Osteoblast (primary cell): ENCODE measurements around the gene LCN9. TPM values are rescaled to one million over a fixed set of nuclear protein-coding genes. Genes with fewer than 3 reads are reported as not detected.
"Not testable (repeated sequence)": the region's sequence is repeated elsewhere in the genome, so short reads cannot be mapped to it uniquely, and the experiment has no call there.

Source experiments
- DNase-seq: peaks from one replicate; pipeline ENCODE4 v3.0.0; 2011; ENCODE audit warnings: low spot score, mixed read lengths; ENCODE audit not compliant: insufficient read length; ENCODE audit errors: missing footprints
- H2AFZ ChIP-seq: 2 replicates; pipeline ENCODE4 v1.6.0; 2011; ENCODE audit warnings: mild to moderate bottlenecking, low read length
- H3K27ac ChIP-seq: 2 replicates; pipeline ENCODE4 v1.5.1; 2011; ENCODE audit warnings: mild to moderate bottlenecking, low read depth, low read length, moderate library complexity
- H3K27me3 ChIP-seq: 2 replicates; pipeline ENCODE4 v1.6.0; 2012; ENCODE audit warnings: mild to moderate bottlenecking, control low read depth, inconsistent platforms, low read length, moderate library complexity; ENCODE audit not compliant: insufficient read depth
- H3K36me3 ChIP-seq: 2 replicates; pipeline ENCODE4 v1.5.1; 2011; ENCODE audit warnings: mild to moderate bottlenecking, low read length, control low read depth, moderate library complexity; ENCODE audit not compliant: insufficient read depth
- H3K4me1 ChIP-seq: 2 replicates; pipeline ENCODE4 v1.5.1; 2011; ENCODE audit warnings: mild to moderate bottlenecking, low read length, control low read depth, moderate library complexity; ENCODE audit not compliant: insufficient read depth
- H3K4me2 ChIP-seq: 2 replicates; pipeline ENCODE4 v1.6.0; 2011; ENCODE audit warnings: mild to moderate bottlenecking, low read length; ENCODE audit not compliant: insufficient read depth
- H3K4me3 ChIP-seq: fragments of 200-600 bp; sonication (generic); 3 replicates; pipeline ENCODE4 v1.5.1; 2012; ENCODE audit warnings: mild to moderate bottlenecking, low read length, inconsistent platforms; ENCODE audit not compliant: insufficient read depth
- H3K79me2 ChIP-seq: 2 replicates; pipeline ENCODE4 v1.6.0; 2012; ENCODE audit warnings: mild to moderate bottlenecking, low read length, control low read depth, inconsistent platforms; ENCODE audit not compliant: insufficient read depth
- H3K9me3 ChIP-seq: 2 replicates; pipeline ENCODE4 v1.5.1; 2011; ENCODE audit warnings: low read depth, low read length, control low read depth
- H4K20me1 ChIP-seq: 2 replicates; pipeline ENCODE4 v1.6.0; 2012; ENCODE audit warnings: mild to moderate bottlenecking, low read length, control low read depth; ENCODE audit not compliant: insufficient read depth
- CTCF ChIP-seq: IDR thresholded peaks from 2 replicates; pipeline ENCODE4 v1.5.1; 2011; ENCODE audit warnings: mild to moderate bottlenecking, low read depth, low read length, moderate library complexity; ENCODE audit errors: extremely low read depth
- total RNA-seq: library from RNA; depleted of rRNA; stranded (reverse); fragments of >200 nt; gene quantifications from 2 replicates; pipeline ENCODE4 v1.2.3, GENCODE V29; 2012

The LCN9 gene
- total RNA-seq, 1 donor, result not detected

GRCh38 chr9:135622415-135623020 is 40.6 kb upstream of the LCN9 start:
- Histone ChIP-seq H3K36me3 (no peaks in the 10 kb centered on the region), H3K79me2 (no peaks in the 10 kb centered on the region), H3K4me1 (no peaks in the 10 kb centered on the region), H2AFZ (no peak overlapping the region), H3K9me3 (no peaks in the 10 kb centered on the region), H4K20me1 (no peaks in the 10 kb centered on the region), H3K4me2 (no peak overlapping the region), H3K4me3 (no peak overlapping the region), H3K27me3 (peaks cover 2% of the 10 kb centered on the region), H3K27ac (no peak overlapping the region)
- no peak for TF ChIP-seq CTCF
- no peak for DNase-seq

GRCh38 chr9:135624282-135624681 is 38.8 kb upstream of the LCN9 start:
- Histone ChIP-seq H3K36me3 (no peaks in the 10 kb centered on the region), H3K27ac (no peak overlapping the region), H3K79me2 (no peaks in the 10 kb centered on the region), H4K20me1 (no peaks in the 10 kb centered on the region), H3K27me3 (peaks cover 2% of the 10 kb centered on the region), H3K4me3 (no peak overlapping the region), H3K4me2 (no peak overlapping the region), H3K4me1 (no peaks in the 10 kb centered on the region), H3K9me3 (no peaks in the 10 kb centered on the region), H2AFZ (no peak overlapping the region)
- DNase-seq, result no peak
- TF ChIP-seq CTCF, result no peak

GRCh38 chr9:135632841-135633240 is 30.3 kb upstream of the LCN9 start:
- H2AFZ ChIP-seq, result no peak overlapping the region
- no peak for DNase-seq
- no peak overlapping the region for H3K27ac ChIP-seq
- no peaks in the 10 kb centered on the region for H3K4me1 ChIP-seq
- no peak overlapping the region for H3K4me2 ChIP-seq
- no peaks in the 10 kb centered on the region for H3K36me3 ChIP-seq
- no peaks in the 10 kb centered on the region for H3K79me2 ChIP-seq
- peaks cover 2% of the 10 kb centered on the region for H3K27me3 ChIP-seq
- H4K20me1 ChIP-seq, result no peaks in the 10 kb centered on the region
- TF ChIP-seq CTCF, result no peak
- no peaks in the 10 kb centered on the region for H3K9me3 ChIP-seq
- H3K4me3 ChIP-seq, result no peak overlapping the region

DNA sequence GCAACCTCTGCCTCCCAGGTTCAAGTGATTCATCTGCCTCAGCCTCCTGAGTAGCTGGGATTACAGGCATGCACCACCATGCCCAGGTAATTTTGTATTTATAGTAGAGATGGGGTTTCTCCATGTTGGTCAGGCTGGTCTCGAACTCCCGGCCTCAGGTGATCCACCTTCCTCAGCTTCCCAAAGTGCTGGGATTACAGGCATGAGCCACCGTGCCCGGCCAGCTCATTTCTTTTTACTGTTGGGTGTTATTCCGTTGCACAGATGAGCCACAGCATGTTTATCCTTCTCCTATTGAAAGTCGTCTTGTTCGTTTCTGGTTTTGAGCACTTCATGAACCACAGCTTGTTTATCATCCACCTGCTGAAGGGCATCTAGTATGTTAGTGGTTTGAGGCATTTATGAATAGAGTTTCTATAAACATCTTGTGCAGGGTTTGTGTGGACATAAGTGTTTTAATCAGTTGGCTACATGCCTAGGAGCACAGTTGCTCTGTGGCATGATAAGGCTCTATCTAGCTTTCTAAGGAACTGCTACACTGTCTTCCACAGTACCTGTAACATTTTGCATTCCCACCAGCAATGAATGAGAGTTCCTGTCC is 26.1 kb upstream of the LCN9 start:
- not testable (repeated sequence) for H3K4me2 ChIP-seq, H3K27ac ChIP-seq, H3K4me1 ChIP-seq, H2AFZ ChIP-seq, H3K4me3 ChIP-seq, H3K36me3 ChIP-seq, H3K9me3 ChIP-seq, H3K27me3 ChIP-seq, DNase-seq, H3K79me2 ChIP-seq, H4K20me1 ChIP-seq
